ENCODE measurements around the gene STON2. TPM values are rescaled to one million over a fixed set of nuclear protein-coding genes. Genes with fewer than 3 reads are reported as not detected.

STON2 gene
- total and polyA plus RNA-seq, 2 of the 8 experiments (the other 6 are each of a cell fraction or from before 2014, with no cell fraction given) = 8.9 to 50.0 TPM

- no peak for TF ChIP-seq SIN3A (conservative IDR thresholded peaks at IDR 0.05 in 1 of 2, IDR thresholded peaks at IDR 0.05 in 1 of 2; ENCODE audit: low read depth in 1 of 2, low read length in 2 of 2)
Measured at GRCh38 chr14:81332725-81333124, 67.4 kb downstream of the STON2 start (continued).

All from H1 (cell line).